SH-SY5Y (cell line): ENCODE measurements around the gene TEFM.

Source experiments
- GATA2 ChIP-seq: IDR thresholded peaks from 2 replicates; pipeline ENCODE4 v1.6.1; 2011; ENCODE audit warnings: mild to moderate bottlenecking, low read depth, low read length
- GATA3 ChIP-seq: IDR thresholded peaks from 2 replicates; pipeline ENCODE4 v1.6.1; 2011; ENCODE audit warnings: low read depth, mild to moderate bottlenecking, low read length, moderate library complexity

GRCh38 chr17:30954046-30954830 is 48.2 kb upstream of the TEFM start:
- TF ChIP-seq GATA3 (no peak), GATA2 (no peak)
